Activated effector memory CD4-positive, alpha-beta T cell treated with Interleukin-2 at 50 U/mL for 16 hours (primary cell): ENCODE results near the gene ZNF700.
"Not testable (repeated sequence)": the region's sequence is repeated elsewhere in the genome, so short reads cannot be mapped to it uniquely, and the experiment has no call there.

Experiments used
- DNase-seq: peaks from one replicate; pipeline ENCODE4 v3.0.0-alpha.2; 2020

Gene ZNF700

DNA sequence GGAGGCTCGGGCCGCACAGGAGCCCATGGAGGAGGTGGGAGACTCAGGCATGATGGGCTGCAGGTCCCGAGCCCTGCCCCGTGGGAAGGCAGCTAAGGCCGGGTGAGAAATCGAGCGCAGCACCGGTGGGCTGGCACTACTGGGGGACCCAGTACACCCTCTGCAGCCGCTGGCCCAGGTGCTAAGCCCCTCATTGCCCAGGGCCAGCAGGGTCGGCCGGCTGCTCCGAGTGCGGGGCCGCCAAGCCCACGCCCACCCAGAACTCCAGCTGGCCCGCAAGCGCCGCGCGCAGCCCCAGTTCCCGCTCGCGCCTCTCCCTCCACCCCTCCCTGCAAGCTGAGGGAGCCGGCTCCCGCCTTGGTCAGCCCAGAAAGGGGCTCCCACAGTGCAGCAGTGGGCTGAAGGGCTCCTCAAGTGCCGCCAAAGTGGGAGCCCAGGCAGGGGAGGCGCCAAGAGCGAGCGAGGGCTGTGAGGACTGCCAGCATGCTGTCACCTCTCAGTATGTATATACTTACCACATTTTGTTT, 16.5 kb downstream of the ZNF700 start:
- DNase-seq = not testable (repeated sequence)

DNA sequence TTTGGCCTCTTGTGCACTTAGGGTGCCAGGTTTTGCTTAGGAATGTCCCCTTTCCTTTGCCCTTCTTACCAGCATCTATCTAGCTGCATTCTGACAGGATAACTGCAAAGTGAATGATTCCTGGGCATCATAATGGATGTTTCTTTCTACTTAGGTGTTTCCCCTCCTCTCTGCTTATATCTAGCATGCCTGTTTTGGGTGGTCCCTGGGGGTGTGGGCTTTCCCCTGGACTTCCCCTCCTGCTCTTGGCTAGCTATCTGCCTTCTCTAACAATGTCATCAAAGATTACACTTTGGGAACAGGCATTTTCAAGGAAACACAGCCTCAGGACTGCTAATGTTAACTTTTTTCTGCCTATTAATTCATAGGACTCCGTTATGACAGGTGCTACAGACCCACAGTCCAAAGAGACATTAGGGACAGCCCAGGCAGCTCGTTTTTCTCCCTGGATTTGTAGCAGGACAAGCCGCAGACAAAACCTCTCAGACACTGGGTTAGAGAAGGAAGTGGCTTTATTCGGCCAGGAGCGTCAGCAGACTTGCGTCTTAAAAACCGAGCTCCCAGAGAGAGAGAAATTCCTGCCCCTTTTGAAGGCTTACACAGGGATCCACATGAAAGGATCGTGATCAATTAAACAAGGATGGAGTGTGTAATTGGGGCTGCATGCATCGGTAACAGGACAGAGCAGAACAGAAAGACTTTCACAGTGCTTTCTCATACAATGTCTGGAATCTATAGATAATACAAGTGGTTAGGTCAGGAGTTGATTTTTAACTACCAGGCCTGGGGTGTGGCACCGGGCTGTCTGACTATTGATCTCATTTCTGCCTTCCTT, 17.3 kb downstream of the ZNF700 start:
- DNase-seq = no peak

DNA sequence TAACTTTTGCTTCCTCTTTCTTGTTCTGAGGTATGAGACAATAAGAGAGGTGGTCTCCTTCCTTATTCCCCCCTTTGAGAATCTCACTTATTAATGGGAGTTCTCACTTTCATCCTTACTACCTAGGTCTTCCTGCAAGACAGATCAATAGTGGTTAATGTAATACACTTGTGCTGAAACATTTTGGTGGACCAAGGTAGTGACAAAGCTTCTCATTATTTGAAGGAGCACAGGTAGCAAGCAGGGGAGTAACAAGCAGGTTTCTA, 17.9 kb downstream of the ZNF700 start:
- no peak for DNase-seq

DNA sequence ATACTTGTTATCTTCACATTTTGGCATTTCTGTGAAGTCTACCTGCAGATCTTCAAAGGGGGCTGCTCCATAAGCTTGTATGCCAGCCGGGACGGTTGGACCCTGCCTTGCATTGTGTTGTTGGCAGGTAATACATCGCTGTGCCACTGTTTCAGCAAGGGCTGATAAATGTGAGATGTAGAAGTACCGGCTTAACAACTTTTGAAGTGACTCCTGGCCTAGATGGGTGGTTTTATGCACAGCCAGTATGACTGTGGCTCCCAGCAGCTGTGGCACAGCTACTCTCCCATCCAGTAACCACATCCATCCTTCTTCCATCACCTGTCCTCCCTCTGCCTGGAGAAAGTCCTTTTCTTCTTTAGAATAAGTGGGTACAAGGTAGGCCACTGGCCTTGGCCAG, 19.7 kb downstream of the ZNF700 start:
- no peak for DNase-seq

DNA sequence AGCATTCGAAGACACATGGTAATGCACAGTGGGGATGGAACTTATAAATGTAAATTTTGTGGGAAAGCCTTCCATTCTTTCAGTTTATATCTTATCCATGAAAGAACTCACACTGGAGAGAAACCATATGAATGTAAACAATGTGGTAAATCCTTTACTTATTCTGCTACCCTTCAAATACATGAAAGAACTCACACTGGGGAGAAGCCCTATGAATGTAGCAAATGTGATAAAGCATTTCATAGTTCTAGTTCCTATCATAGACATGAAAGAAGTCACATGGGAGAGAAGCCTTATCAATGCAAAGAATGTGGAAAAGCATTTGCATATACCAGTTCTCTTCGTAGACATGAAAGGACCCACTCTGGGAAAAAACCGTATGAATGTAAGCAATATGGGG, 23.7 kb downstream of the ZNF700 start:
- no peak for DNase-seq

DNA sequence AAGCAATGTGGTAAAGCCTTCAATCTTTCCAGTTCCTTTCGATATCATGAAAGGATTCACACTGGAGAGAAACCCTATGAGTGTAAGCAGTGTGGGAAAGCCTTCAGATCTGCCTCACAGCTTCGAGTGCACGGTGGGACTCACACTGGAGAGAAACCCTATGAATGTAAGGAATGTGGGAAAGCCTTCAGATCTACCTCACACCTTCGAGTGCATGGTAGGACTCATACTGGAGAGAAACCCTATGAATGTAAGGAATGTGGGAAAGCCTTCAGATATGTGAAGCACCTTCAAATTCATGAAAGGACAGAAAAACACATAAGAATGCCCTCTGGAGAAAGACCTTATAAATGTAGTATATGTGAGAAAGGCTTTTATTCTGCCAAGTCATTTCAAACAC, 24.3 kb downstream of the ZNF700 start:
- DNase-seq = no peak

DNA sequence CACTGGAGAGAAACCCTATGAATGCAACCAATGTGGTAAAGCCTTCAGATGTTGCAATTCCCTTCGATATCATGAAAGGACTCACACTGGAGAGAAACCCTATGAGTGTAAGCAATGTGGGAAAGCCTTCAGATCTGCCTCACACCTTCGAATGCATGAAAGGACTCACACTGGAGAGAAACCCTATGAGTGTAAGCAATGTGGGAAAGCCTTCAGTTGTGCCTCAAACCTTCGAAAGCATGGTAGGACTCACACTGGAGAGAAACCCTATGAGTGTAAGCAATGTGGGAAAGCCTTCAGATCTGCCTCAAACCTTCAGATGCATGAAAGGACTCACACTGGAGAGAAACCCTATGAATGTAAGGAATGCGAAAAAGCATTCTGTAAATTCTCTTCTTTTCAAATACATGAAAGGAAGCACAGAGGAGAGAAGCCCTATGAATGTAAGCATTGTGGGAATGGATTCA, 24.7 kb downstream of the ZNF700 start:
- DNase-seq = not testable (repeated sequence)

DNA sequence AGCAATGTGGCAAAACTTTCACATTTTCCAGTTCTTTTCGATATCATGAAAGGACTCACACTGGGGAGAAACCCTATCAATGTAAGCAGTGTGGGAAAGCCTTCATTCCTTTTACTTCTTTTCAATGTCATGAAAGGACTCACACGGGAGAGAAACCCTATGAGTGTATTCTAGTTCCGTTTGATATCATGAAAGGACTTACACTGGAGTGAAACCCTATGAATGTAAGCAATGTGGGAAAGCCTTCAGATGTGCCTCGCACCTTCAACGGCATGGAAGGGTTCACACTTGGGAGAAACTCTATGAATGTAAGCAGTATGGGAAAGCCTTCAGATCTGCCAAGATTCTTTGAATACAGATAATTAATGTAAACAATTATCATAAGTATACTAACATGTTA, 25.4 kb downstream of the ZNF700 start:
- no peak for DNase-seq

DNA sequence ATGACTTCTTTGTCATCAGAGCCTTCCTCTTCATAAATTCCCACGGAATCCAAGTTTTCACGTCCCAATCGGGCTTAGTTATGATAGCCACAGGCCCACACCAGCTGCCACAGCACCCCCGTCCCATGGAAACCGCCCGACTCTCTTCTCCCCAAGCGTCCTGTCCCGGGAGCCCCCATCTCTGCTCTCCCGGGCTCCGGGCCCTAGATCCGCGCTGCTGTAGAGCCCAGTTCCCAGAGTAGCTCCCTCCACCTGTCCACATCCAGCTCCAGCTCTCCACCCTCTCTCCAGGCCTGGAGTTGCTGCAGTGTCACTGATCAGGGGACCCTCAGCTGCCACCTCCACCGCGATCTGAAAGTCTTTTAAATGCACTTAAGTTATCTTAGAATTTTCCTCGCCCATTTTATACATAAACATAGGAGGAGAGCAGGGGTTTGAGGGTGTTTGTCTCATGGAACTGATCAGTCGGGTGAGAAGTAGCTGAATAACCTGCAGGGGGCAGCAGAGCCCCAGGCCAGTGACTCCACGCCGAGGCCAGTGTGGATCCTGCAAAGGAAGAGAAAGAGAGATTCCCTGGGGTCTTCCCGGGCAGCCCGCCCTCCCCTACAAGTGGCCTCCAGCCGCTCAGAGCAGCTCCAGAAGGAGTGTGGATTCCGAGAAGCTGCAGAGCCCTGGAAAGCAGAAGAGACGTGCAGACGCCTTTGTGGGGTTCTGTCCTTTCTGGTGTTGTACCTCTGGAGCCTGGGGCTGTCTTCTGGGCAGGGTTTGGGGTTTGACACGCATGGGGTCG, 38.9 kb downstream of the ZNF700 start:
- peak; percentile 59 for DNase-seq

DNA sequence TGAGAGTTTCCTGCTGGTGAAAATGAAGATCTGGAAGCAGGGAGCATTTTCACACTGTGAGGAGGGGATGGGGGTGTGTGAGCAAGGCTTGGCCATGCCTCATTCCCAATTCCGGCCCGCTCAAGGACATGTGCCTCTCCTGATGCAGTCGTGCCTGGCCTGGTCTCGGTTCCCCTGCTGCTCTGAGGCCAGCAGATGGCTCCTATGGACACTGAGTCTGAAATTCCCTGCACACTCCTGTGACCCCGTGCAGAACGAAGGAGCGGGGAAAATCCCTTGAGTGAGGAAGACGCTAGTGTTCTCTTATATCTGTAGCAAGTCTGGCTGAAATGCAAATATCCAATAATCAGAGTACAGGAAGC, 39.6 kb downstream of the ZNF700 start:
- no peak for DNase-seq

DNA sequence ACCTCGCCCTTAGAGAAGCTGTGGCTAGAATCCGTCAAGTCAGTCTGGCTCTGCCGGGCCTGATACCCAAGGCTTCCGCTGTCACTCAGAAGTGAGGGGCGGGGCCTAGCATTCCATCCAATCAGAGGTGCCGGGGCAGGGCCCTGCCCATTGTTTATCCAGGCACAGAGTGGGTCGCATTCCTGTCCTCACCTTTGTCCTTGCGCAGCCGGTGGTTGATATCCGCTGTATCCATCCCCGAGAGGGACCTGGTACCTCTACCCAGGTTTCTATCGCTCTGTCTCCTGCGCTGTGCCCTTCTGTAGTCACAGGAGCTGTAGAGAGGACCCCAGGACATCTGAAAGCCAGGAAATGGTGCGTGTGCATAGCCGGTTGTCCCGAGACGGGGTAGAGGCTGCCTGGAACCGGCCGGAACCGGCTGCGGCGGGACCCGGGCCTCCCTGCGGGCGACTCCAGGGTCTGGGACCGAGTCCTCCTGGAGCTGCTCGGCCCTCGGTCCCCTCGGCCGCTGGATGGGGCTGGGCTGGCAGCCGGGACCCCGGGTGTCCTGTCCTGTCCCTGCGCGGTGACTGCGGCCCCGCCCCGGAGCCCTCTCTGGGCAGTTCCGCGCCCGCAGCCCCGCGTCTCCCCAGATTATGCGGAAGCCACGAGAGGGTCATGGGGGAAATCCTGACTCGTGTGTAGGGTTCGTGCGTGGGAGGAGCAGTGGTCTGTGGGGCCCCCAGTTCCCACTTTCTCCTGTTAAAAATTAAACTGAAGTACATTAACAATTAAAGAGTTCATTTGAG, 40.1 kb downstream of the ZNF700 start, which contains the start of gene ZNF763:
Gene ZNF763 (plus strand): TSS at position 183 of the 788 bp plus-strand sequence. CDS start 169 bp downstream, at position 352.
- DNase-seq = peak; percentile 87

DNA sequence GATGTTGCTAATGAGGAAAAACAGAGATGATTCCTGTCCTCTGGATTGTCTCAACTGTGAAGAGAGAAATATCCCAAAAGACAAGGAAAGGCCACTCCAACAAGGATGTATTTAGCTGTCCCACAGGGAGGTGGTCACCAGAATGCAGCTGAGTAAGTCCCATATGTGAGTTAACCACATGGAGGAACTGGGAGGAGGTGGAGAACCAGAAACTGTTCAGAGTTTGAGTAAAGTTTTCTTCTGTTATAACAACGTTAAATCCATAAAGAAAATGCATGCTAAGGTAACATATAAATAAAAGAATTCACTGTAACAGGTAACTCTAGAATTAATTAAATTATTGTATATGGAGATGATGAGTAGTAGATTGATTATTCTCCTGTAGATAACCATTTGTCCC, 45.3 kb downstream of the ZNF700 start:
- DNase-seq = no peak

DNA sequence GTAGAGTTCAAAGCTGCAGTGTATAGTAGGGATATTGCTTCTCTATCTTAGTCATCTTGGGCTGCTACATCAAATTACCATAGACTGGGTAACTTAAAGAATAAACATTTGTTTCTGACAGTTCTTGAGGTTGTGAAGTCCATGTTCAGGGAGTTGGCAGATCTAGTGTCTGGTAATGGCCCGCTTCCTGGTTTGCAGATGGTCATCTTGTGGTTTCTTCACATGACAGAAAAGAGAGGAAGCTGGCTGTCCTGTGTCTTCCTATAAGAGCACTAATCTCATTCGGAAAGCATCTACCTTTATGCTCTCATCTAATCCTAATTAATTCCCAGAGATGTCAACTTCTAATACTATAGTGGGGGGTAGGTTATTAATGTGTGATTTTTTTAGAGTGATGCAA, 46.1 kb downstream of the ZNF700 start:
- DNase-seq = no peak

DNA sequence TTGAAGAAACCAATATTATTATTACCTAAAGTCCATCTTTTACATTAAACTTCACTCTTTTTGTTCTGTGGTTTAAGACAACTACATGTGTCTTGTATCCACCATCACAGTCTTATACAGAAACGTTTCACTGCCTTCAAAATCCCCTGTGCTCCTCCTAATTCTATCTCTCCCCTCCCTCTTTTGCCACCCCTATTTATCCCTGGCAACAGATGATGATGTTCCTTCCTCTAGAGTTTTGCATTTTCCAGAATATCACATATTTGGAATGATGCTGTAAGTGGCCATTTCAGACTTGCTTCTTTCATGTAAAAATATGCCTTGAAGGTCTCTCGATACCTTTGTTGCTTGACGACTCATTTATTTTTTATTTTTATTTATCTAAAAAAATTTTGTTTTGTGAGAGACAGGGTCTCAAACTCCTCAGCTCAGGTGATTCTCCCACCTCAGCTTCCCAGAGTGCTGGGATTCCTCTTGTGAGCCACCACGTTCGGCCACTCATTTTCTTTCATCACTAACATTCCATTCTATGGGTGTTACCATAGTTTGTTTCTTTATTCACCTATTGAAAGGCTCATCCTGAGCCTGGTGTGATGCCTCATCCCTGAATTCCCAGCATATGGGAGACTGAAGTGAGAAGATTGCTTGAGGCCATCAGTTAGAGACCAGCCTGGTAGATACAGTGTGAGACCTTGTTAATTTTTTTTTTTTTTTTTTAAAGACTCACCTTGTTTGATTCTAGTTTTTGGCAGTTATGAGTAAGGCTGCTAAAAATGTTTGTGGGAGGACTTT, 48.3 kb downstream of the ZNF700 start:
- DNase-seq = no peak

DNA sequence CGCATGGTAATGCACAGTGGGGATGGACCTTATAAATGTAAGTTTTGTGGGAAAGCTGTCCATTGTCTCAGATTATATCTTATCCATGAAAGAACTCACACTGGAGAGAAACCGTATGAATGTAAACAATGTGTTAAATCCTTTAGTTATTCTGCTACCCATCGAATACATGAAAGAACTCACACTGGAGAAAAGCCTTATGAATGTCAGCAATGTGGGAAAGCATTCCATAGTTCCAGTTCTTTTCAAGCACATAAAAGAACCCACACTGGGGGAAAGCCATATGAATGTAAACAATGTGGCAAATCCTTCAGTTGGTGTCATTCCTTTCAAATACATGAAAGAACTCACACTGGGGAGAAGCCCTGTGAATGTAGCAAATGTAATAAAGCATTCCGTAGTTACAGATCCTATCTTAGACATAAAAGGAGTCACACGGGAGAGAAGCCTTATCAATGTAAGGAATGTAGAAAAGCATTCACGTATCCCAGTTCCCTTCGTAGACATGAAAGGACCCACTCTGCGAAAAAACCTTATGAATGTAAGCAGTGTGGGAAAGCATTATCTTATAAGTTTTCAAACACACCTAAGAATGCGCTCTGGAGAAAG, 53.7 kb downstream of the ZNF700 start:
- no peak for DNase-seq

DNA sequence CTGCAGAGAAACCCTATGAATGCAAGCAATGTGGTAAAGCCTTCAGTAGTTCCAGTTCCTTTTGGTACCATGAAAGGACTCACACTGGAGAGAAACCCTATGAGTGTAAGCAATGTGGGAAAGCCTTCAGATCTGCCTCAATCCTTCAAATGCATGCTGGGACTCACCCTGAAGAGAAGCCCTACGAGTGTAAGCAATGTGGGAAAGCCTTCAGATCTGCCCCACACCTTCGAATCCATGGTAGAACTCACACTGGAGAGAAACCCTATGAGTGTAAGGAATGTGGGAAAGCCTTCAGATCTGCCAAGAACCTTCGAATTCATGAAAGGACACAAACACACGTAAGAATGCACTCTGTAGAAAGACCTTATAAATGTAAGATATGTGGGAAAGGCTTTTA, 54.6 kb downstream of the ZNF700 start:
- DNase-seq = no peak

DNA sequence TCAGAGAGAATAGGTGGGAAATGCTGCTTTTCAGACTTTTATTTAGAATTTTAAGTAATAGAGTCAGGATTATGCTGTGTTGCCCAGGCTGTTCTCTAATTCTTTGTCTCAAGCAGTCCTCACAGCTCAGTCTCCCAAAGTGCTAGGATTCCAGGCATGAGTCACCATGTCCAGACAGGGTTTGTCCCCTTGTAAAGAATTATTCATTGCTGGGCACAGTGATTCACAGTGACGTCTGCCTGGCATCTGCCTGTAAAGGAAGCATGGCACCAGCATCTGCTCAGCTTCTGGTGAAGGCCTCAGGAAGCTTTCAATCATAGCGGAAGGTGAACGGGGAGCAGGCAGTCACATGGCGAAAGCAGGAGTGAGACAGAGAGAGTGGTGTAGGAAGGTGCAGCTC, 57.6 kb downstream of the ZNF700 start:
- DNase-seq = no peak

DNA sequence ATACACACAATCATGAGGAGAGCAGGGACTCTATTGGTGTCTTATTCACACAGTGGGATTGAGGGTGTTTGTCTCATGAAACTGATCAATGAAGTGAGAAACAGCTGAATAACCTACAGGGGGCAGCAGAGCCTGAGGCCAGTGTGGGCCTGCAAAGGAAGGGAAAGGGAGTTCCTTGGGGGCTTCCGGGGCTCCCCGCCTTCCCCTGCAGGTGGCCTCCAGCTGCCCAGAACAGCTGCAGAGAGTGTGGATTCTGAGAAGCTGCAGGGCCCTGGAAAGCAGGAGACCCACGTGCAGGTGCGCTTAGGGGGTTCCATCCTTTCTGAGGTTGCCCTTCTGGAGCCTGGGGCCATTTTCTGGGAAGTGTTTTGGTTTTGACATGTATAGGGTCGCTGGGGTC, 60.1 kb downstream of the ZNF700 start:
- DNase-seq = no peak

DNA sequence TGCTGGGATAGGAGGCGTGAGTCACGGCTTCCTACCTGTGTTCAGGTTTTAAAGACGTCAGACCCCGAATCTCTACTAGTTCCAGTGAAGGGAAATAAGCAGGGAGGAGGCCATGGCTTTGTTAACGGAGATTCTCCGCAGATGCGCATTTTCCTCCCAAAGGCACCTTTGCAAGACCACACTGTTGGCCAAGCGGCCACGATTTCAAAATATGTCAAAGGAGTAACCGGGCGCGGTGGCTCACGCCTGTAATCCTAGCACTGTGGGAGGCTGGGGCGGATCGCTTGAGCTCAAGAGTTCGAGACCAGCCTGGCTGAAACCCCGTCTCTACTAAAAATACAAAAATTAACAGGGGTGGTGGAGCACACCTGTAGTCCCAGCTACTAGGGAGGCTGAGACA, 61.8 kb downstream of the ZNF700 start:
- DNase-seq = no peak

DNA sequence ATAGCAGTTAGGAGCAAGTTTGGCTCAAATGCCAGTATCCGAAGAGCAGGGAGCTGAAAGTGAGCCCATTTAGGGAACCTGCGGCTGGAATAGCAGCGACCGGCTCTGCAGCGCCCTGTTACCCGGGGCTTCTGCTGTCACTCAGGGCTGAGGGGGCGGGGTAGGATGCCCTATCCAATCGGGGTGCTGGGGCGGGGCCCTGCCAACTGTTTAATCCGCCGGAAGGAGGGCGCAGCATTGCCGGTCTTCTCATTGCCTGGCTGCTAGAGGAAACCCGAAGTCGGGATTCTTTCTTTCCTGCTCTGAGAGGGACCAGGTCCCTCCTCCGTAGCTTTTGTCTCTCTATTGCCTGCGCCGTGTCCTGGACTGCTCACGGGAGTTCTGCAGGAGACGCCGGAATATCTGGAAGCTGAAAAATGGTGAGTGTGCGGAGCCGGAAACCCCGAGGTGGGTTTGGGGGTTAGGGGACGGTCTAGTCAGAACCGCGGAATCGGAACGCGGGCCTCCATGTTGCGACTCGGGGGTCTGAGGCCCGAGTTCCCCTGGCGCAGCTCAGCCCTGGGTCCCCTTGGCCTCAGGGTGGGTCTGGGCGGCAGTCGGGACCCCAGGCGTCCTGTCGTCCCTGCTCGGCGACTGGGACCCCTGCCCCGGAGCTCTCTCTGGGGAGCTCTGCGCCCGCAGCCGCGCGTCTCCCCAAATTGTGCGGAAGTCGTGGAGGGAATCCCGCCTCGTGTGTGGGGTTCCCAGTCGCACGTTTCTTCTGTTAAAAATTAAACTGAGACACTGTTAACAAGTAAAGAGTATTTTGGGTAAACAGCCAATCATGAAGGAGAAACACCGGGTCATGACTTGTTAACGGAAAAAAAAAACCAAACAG, 62.7 kb downstream of the ZNF700 start:
- peak; percentile 86 for DNase-seq

DNA sequence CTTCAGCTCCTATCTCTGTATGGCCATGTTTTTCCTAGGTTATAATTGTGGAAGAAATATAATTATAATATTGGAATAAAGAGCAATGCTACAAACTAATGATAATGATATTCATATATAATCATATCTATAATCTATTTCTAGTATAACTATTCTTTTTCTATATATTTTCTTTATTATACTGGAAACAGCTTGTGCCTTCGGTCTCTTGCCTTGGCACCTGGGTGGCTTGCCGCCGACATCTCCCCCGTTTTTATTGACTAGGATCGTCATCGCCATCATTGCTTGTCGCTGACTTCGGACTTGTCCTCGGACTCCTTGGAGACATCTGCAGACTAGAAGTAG, 64.2 kb downstream of the ZNF700 start:
- DNase-seq = no peak
